Hematopoietic multipotent progenitor cell treated with erythropoietin and hydrocortisone succinate and interleukin-3 and kit ligand, for 15 days (in vitro differentiated cells): ENCODE data around the gene MRGPRD.

Source experiments
- DNase-seq: peaks from one replicate; pipeline ENCODE4 v3.0.0-alpha.2; 2015; ENCODE audit warnings: low spot score

MRGPRD gene

GRCh38 chr11:68930991-68931855, 49.6 kb downstream of the MRGPRD start:
- DNase-seq = no peak
